HG02588 (cell line): ENCODE data around the gene HIVEP3.

Experiments
- ATAC-seq: cut with Tn5 transposase; IDR thresholded peaks from one replicate; pipeline ENCODE4 v1.9.1; 2021; ENCODE audit warnings: mild to moderate bottlenecking, moderate library complexity; ENCODE audit not compliant: unreplicated experiment

HIVEP3 gene

DNA sequence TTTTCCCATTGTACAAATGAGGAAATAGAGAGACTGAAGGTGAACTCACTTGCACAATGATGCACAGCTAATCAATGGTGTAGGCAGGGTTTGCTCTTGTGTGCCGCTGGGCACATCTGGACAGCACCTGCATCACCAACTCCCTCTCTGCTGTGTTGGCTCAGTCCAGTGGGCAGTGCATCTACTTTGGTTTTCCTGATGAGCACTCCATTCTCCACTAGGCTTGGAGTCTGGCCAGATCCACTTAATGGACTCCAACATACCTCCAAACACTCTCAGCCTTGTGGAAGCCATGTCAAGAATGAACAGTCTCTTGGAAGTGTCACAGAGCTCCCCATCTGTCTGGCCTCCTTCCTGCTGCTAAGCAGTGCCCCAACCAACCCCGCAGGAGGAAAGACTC, 152.2 kb downstream of the HIVEP3 start:
- no peak for ATAC-seq

DNA sequence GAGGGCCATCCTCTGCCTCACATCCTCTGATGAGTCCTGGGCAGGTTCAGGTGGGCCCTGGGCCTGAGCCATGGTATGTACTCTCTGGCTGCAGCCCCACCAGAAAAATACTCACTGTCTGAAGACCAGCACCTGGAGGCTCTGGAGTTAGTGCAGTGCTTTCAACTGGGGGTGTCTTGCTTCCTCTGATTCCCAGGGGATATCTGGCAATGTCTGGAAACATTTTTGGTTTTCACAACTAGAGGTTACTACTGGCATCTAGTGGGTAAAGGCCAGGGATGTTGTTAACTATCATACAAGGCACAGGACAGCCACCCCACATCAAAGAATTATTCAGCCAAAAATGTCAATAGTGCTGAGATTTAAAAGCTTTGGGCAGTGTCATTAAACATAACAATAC, 152.7 kb downstream of the HIVEP3 start:
- no peak for ATAC-seq

DNA sequence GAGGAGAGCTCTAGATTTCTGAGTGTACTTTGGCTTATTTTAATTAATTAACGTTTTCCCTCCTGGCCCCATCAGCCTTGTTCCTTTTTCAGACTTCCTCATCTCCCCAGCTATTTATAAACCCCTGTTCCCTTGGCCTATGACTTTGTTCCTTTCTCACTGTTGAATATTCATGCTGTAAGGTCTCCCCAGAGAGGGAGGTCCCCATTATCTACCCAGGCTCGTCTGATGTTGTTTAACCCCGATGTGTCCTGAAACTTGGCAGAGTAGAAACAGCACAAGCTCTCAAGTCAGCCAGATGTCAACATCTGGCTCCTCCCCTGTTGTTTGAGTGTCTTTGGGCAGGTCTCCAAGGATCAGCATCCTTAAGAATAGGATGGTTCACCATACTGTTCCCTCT, 153.6 kb downstream of the HIVEP3 start:
- no peak for ATAC-seq

DNA sequence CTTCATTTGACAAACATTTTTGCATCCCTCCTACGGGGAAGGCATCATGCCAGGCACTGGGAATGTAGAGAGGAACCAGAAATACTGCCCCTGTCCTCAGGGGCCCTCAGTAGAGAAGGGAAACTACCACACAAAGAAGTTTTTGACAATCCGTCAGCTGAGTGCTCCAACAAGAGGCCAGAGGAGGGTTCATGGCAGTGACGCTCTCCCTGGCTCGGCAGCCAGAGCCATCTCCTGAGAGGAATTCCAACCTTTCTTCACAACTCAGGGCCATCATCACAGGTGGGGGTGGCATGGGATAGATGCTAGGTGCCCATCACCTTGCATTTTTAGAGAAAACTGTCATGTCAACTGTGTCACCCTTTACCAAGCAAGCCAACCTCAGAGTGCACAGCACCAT, 154.1 kb downstream of the HIVEP3 start:
- no peak for ATAC-seq

DNA sequence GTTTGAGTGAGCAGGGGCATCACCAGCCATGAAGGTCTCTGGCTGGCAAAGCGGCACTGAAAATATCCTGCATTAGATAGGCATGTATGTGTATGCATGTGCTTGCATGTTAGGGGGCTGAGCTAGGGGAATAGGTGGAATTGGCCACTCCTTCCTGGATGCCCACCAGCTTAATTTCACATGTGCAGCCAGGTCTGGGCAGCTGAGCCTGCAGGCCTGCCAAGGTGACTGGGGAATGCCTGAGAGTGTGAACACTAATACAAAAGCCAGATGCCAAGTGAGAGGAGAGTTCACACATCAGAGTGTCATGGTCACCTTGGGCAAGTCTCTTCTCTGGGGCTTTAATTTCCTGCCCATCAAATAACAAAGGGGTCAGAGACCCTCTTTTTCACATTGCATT, 155.9 kb downstream of the HIVEP3 start:
- ATAC-seq: no peak

DNA sequence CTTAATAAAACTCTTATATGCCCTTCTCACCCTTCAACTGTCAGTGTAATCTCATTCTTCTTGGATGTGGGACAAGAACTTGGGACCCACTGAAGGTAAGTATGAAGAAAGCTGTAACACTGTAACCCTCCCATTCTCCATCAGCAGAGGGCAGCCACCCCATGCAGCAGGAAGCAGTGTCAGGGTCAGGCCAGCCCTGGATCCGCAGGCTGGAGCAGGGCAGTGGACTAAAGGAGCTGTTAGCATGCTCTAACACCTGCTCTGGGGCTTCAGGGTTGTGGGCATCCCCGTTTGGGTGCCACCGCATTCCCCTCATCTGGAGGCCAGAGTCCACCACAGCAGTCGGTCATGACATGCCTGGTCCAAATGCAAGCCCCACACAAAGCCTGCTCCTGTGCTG, 156.5 kb downstream of the HIVEP3 start:
- ATAC-seq: no peak

DNA sequence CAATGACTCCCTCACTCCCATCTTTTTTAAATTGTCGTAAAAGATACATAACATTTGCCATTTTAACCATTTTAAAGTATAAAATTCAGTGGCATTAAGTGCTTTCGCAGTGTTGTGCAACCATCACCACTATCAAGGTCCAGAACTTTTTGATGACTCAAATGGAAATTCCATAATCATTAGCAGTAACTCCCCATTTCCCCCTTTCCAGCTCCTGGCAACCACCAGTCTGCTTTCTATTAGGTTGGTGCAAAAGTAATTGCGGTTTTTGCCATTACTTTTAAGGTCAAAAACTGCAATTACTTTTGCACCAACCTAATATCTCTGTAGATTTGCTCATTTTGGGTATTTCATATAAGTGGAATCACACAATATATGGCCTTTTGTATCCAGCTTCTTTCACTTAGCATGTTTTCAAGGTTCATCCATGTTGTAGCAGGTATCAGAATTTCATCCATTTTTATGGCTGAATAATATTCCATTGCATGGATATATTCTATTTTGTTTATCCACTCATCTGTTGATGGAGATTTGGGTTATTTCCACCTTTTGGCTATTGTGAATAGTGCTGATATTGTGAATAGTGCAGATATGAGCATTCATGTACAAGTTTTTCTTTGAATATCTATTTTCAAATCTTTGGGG, 159.7 kb downstream of the HIVEP3 start:
- no peak for ATAC-seq

DNA sequence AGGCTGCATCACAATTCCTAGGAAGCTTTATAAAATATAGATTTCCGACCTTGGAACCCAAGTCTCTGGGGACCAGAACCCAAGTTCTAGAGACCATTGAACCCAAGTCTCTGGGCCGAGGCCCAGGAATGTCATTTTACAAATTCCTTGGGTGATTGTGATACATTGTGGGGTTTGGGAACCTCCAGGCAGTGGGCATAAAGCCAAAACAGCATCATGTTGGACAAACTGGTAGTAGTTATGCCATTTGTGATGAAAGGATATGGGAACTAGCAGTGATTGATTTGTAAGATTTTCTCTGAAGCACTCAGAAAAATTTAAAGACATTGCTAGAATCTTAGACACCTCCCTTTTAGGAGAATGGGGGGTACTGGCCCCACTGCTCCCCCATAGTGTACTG, 160.2 kb downstream of the HIVEP3 start:
- no peak for ATAC-seq

DNA sequence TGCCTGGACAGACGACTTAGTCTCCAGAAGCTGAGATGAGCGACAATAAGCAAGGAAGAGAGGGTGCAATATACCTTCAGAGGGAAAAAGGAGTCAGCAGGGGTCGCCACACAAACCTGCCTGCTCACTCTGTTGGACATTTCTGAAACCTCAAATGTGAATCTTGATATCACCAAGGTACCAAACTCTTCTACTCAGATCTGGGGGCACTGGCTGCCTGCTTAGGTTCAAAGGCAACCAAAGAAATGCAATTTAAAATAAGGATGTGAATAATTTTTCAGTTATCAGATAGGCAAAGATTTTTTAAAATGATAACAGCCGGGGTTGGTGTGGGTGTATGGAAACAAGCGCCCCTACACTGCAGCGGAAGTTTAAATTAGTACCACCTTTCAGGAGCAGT, 164.2 kb downstream of the HIVEP3 start:
- ATAC-seq: no peak

DNA sequence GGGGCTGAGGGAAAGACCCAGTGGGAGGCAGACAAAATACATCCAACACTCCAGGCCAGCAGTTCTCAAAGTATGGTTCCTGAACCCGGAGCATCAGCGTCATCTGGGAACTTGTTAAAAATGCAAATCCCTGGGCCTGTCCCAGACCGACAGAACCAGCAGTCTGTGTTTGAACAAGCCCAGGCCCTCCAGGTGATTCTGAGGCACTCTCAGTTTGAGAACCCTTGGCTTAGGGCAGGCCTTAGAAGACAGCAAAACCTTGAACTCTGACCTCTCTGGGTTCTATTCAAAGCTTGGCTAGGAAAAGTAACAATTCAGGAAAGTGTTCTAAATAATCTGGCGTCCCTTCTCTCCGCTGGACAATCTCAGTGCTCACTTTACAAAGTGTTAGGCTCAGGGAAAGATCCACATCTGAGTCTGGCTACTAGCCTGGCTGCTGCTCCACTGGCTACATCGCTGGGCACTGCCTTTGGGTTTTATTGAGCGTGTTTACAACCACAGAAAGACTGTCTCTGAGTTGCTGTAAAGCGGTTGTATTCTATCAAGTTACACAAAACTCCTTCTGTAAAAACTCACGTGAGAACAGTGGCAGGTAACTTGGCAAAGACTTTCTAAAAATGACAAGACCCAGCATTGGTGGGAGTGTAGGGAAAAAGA, 166.1 kb downstream of the HIVEP3 start:
- no peak for ATAC-seq

DNA sequence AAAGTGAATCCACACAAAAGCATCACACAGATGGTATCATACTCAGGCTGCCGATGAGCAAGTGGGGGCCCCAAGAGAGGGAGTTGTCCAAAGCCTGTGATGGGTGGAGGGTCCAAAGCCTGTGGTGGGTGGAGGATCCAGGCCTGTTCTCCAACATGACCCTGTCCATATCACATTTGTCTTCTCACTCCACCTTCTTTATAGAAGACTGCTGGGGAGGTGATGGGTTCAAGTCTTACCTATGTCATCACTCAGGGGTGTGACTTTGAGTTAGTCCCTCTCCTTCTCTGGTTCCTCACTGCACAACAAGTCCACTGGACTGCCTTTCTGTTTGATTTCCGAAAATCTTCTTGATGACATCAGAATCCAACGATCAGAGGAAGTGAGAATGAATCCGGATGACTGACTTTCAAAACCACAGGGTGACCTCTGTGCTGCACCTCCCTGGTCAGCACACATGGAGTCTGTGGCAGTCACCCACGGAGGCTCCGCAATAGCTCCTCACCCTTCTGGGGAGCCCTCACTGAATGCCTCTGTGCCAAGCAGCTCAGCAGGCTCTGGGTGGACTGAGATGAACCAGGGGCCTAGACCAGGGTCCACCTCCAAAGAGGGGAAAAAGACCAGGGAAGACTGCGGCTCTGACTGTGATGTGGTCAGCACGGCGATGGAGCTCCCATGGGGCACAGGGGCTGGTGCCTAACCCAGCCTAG, 166.8 kb downstream of the HIVEP3 start:
- no peak for ATAC-seq

DNA sequence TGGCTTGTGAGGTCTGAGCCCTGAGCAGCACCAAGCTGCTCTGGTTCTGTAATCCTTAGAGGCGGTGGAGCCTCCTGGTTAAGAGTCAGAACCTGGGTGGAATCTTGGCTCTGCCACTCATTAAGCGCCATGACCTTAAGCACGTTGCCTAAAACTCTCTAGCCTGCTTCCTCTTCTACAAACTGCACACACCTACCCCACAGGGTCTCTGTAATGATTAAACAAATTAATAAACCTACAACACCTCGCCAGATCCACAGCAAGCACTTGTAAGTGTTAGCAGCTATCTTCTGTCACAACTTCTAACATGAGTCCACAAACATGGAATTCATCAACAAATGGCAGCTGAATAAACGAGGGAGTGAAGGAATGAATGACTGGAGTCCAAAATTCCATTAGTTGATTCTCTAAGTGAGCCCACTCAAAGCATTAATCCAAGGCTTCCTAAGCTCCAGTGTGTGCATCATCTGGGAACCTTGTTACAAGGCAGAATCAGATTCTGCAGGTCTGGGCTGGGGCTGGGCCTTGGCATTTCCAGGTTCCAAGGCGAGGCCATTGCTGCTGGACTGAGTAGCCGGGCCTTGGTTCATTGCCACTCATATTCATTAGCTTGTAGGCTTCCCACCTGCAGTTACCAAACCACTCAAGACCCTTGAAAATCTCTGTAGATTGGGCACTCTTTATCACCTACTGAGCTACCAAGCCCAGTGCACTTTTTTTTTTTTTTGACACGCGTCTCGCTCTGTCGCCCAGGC, 168.6 kb downstream of the HIVEP3 start:
- no peak for ATAC-seq

DNA sequence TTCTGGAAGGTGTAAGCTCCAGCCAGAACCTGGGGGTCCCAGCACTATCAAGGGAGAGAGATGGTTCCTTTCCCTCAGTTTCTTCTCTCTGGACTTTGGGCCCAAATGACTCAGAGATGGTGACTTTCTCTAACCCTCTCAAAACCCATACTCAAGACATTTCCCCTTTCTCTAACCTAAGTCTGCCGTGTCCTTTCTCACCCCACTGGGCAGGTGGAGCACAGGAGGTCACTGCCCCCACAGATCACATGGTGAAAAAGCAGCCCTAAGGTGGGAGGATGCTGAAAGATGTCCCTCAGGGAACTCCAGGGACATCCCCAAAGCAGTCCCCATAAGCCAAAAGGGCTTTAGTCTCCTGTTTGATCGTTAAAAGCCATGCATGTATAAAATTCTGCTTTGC, 173.7 kb downstream of the HIVEP3 start:
- peak; percentile 46 for ATAC-seq

DNA sequence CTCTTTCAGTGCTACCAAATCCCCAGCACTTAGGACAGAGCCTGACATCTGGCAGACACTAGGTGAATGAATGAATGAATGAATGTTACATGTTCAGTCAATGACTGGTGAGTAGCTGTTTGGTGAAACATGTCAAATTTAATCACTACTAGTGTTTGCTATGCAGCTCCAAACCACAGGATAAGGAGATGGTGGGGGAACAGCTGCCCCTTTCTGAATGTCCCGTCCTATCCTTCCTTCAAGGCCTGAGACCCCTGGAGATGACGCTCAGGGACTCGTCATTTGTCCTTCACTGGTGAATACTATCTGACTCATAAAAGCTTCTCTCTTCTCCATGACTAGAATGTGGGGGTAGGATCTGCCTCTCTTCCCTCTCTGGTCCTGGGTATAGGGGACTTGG, 175.4 kb downstream of the HIVEP3 start:
- no peak for ATAC-seq

DNA sequence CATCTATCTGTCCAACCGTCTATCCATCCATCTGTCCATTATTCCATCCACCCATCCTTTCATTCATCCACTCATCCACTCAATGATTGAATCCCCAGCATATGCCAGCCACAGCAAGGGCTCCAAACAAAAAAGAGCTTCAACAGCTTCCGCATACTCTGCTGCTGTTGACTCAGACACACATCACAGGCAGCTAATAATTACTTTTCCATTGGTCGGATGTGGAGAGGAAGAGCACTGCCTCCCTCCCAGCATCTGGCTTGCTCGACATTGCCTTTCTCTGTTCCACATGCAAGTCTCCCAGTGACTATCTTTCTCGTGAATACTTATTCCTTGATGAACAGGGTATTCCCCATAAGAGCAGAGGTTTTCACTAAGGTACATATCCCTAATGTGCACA, 176.5 kb downstream of the HIVEP3 start:
- no peak for ATAC-seq

DNA sequence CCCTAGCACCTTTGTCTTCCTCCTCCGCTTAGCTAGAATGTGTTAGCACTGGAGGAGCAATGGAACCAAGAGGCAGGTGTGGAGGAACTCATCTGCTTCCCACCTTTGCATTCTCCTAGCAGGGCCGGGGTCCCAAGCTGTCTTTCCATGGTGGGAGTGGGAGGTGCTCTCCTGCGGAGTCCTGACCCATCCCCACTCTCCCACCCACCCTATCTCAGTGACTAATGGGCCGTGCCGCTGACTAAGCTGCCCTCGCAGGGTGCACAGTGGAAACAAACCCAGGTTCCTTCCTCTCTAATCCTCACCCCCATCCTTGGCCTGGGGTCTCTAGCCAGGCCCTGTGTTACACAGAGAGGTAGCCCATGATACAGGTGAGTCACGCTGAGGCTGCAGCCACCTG, 177.5 kb downstream of the HIVEP3 start:
- ATAC-seq: no peak

DNA sequence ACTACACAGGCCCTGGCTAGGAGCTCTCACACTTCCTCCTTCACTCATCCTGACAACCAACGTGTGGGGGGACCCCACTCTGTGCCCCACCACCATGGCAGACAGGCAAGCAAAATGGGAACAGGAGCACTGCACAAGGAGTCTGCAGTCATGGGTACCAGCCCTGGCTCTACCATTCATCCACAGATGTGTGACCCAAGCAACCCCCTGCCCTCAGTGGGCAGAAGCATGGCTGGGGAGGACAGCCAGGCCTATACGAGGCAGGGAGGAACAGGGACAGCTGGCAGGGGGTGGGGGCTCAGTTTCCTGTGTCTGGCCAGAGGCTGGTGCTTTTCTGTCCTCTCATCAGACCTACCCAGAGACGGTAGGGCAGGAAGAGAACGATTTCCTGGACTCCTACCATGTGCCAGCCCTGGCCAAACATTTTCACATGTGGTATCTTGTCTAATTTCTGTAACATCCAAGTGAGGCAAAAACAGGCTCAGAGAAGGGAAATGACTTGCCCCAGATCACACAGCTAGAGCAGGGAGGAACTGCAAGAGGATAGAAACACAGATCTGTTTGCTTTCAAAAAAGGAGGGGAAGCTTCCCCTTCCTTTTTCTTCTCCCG, 178.0 kb downstream of the HIVEP3 start:
- ATAC-seq: no peak

DNA sequence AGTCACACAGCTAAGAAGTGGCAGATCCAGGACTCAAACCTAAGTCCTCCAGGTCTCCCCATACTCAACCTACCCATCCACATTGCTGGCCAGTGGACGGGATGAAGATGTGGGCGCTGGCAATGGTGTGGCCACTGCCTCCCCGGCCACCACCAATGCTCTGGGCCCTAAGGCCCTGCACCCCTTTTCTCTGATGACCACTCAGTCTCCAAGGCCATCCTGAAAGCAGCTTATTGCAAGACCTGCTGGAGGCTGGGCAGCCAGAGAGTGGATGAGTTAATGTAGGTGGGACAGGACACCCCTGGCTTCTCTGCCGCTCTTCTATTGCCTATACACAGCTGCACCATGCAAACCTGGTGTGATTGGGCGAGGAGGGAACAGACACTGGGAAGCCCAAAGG, 178.7 kb downstream of the HIVEP3 start:
- ATAC-seq: no peak

DNA sequence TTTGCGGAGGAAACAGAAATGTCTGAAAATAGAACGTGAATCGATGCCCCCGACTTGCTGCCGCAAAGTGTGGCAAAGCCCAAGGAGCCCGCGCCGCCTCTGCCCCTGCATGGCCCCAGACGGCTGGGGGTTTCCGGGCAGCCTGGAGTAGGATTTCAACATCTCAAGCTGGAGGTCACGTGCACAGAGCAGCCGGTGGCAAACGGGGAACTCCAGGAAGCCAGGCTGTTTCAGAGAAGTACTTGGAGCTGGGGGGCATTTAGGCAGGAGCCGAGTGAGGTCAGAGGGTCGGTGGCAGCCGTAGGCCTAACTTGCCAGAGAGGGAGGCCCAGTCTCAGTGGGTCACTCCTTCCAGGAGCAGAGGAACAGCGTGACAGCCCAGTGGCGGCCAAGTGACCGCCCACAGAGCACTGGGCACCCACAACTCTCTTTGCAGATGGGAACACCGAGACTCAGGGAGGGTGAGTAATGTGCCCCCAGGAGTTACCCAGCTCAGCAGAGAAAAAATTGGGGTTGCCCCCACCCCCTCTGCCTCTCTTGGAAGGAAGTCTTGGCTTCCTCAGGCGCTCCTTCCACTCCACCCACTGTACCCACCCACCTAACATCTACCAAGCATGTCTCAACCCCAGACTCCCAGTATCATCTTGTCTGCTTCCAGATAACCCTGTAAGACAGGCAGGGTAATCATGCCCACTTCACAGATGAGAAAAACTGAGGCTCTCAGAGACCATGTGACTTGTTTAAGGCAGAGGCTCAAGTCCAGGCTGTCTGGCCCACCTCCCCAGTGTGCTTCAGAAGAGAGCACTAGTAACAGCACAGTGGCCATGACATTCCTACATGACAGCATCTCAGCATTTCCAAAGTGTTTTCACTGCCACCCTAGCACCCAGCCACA, 179.4 kb downstream of the HIVEP3 start:
- peak; percentile 48 for ATAC-seq

DNA sequence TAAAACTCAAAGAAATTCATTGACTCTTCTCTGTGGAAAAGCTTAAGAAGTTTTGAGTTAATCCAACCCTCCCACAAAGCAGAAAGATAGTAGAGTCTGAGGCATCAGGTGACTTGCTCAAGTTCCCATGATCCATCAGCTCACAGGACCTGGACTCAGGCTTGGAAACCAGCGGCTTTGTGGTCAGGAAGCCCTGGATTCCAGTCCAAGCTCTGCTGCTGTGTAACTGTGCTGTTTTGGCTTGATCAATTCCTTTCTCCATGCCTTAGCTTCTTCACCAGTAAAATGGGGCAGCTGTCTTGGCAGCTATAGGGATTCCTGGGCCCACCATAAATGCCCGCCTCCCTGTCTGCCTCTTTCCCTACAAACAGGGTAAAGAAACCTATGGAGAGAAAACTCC, 180.2 kb downstream of the HIVEP3 start:
- ATAC-seq: no peak
